GM23248 (cell line): ENCODE data around the gene REEP5. TPM values are rescaled to one million over a fixed set of nuclear protein-coding genes. Genes with fewer than 3 reads are reported as not detected.
"Not testable (repeated sequence)": the region's sequence is repeated elsewhere in the genome, so short reads cannot be mapped to it uniquely, and the experiment has no call there.

Source experiments
- DNase-seq: peaks from one replicate; pipeline ENCODE4 v3.0.0-alpha.2; 2015
- H2AFZ ChIP-seq: fragments of 200-600 bp; sonication (generic); 2 replicates; pipeline ENCODE4 v1.6.1; 2016; ENCODE audit warnings: antibody characterized with exemption
- H3F3A ChIP-seq: fragments of 200-600 bp; sonication (generic); 2 replicates; pipeline ENCODE4 v1.6.1; 2016; ENCODE audit warnings: mild to moderate bottlenecking, antibody characterized with exemption, mixed run types; ENCODE audit not compliant: insufficient read depth
- H3K27ac ChIP-seq: fragments of 200-600 bp; sonication (generic); 2 replicates; pipeline ENCODE4 v1.5.1; 2016; ENCODE audit warnings: mild to moderate bottlenecking
- H3K27me3 ChIP-seq: fragments of 200-600 bp; sonication (generic); replicated peaks from 2 replicates; pipeline ENCODE4 v1.6.1; 2016; ENCODE audit warnings: mild to moderate bottlenecking; ENCODE audit not compliant: insufficient read depth
- H3K36me3 ChIP-seq: fragments of 200-600 bp; sonication (generic); 2 replicates; pipeline ENCODE4 v1.6.1; 2016; ENCODE audit warnings: low read depth, mild to moderate bottlenecking
- H3K4me1 ChIP-seq: fragments of 200-600 bp; sonication (generic); 2 replicates; pipeline ENCODE4 v1.6.1; 2016; ENCODE audit warnings: mild to moderate bottlenecking; ENCODE audit not compliant: insufficient read depth
- H3K4me2 ChIP-seq: fragments of 200-600 bp; sonication (generic); one replicate; pipeline ENCODE4 v1.6.1; 2016; ENCODE audit warnings: mild to moderate bottlenecking; ENCODE audit not compliant: unreplicated experiment
- H3K4me3 ChIP-seq: fragments of 200-600 bp; sonication (generic); 2 replicates; pipeline ENCODE4 v1.5.1; 2016; ENCODE audit warnings: mild to moderate bottlenecking
- H3K79me2 ChIP-seq: fragments of 200-600 bp; sonication (generic); 2 replicates; pipeline ENCODE4 v1.6.1; 2016; ENCODE audit warnings: mild to moderate bottlenecking; ENCODE audit not compliant: insufficient read depth
- H3K9ac ChIP-seq: fragments of 200-600 bp; sonication (generic); 2 replicates; pipeline ENCODE4 v1.6.1; 2016; ENCODE audit warnings: mild to moderate bottlenecking
- H3K9me2 ChIP-seq: fragments of 200-600 bp; sonication (generic); 2 replicates; pipeline ENCODE4 v1.6.1; 2016; ENCODE audit warnings: mixed run types, mild to moderate bottlenecking, moderate library complexity; ENCODE audit not compliant: insufficient read depth
- H3K9me3 ChIP-seq: fragments of 200-600 bp; sonication (generic); one replicate; pipeline ENCODE4 v1.6.1; 2017; ENCODE audit warnings: low read depth
- H4K20me1 ChIP-seq: fragments of 200-600 bp; sonication (generic); 2 replicates; pipeline ENCODE4 v1.6.0; 2016; ENCODE audit not compliant: insufficient read depth
- EZH2 ChIP-seq: fragments of 200-600 bp; sonication (generic); IDR thresholded peaks from 2 replicates; pipeline ENCODE4 v1.6.1; 2018; ENCODE audit warnings: antibody characterized with exemption, mild to moderate bottlenecking; ENCODE audit not compliant: insufficient read depth, poor library complexity, severe bottlenecking
- EZH2phosphoT487 ChIP-seq: fragments of 200-600 bp; sonication (generic); IDR thresholded peaks from 2 replicates; pipeline ENCODE4 v1.6.1; 2018; ENCODE audit warnings: antibody characterized with exemption, moderate library complexity, mild to moderate bottlenecking, low read depth; ENCODE audit not compliant: insufficient read depth
- WGBS, 2 experiments: methylation state at CpG; one replicate each; pipeline ENCODE4 v1.1.6; 2015 to 2017; ENCODE audit warnings: low lambda C conversion rate in 2 of 2, low coverage in 1 of 2; ENCODE audit errors: missing lambda C conversion rate in 2 of 2; 5-methylcytosine and 5-hydroxymethylcytosine counted together
- in situ Hi-C: fragments of 300-500 bp; cut with MboI; formaldehyde crosslinking; loops from 2 replicates; pipeline ENCODE4 v1.15.0; 2020
- polyA plus RNA-seq: library from polyadenylated mRNA; unstranded; fragments of >200 nt; fragmentation: Nextera tagmentation; extraction: Ambion mirVana; gene quantifications from 2 replicates; pipeline ENCODE4 v1.2.1, GENCODE V29; 2016
- total RNA-seq: library from RNA; depleted of rRNA; stranded (reverse); fragments of >200 nt; shearing (Covaris generic); gene quantifications from 2 replicates; pipeline ENCODE4 v1.2.3, GENCODE V29; 2014

Gene REEP5
- total and polyA plus RNA-seq, 2 experiments from 2014 or later: 52.3 to 227 TPM

DNA sequence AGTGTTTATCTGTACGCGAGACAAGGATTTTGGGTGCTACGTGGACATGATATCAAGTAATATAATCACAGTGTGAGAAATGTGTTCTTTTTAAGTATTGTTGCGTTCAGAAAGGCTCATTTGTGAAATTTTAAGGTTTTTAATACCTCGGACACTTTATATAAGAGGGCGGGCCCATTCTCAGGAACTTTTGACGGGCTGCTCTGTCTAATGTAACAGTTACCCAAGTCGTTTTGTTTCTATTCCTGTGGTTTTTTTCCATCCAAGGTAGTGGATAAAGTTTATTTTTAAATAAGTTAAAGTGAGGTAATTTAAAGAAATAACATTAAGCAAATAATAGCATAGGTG, 60.4 kb downstream of the REEP5 start:
- H3F3A ChIP-seq: no peaks in the 10 kb centered on the region
- in situ Hi-C loops: no loop called here
- TF ChIP-seq EZH2: no peak
- no peak for TF ChIP-seq EZH2phosphoT487
- H3K79me2 ChIP-seq: peaks cover 60% of the 10 kb centered on the region
- peak overlapping the region; percentile 96 for H2AFZ ChIP-seq
- H3K27me3 ChIP-seq: no peaks in the 10 kb centered on the region
- peak overlapping the region; percentile 99 for H3K4me3 ChIP-seq
- H3K36me3 ChIP-seq: peaks cover 28% of the 10 kb centered on the region
- peak; percentile 36 for DNase-seq
- no peaks in the 10 kb centered on the region for H3K9me2 ChIP-seq
- peak overlapping the region; percentile 97 for H3K9ac ChIP-seq
- H4K20me1 ChIP-seq: no peaks in the 10 kb centered on the region
- H3K4me2 ChIP-seq: peak overlapping the region; percentile 100
- peaks cover 27% of the 10 kb centered on the region for H3K4me1 ChIP-seq
- peak overlapping the region; percentile 80 for H3K27ac ChIP-seq
- 0 to 3% methylated on average over 8 of the region's 8 CpGs for WGBS, 2 experiments
- H3K9me3 ChIP-seq: no peaks in the 10 kb centered on the region

DNA sequence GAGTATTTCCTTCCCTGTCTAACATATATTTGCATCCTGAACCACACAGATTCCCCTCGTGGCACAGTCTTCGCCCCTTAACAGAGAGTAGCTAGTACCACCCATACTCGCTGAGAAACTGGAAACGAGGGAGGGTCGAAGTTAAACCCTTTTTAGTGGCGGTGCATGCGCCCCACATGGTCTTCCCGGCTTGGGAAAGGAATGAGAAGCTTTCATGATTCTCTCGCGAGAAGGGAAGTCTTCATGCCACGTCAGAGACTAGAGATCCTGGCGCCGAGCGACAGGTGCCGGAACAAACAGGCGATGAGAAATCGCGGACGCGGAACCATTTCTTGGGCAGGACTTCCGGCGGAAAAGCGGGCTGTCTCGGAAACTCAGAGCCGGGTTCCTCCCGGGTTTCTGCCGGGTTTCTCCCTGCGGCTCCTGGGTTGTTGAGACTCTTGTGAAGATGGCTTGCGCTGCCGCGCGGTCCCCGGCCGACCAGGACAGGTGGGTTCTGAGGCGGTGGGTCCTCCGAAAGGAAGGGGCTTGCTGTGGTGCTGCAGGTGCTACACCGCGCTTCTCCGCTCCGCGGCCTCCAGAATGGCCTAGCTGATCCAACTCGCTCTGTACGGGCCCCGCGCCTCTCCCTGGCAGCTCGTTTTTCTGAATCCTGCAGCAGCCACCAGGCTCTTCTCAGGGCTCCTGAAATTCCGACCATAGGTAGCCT, 60.9 kb downstream of the REEP5 start, which contains the start of gene SRP19:
SRP19 (plus strand) TSS at position 359 of the 709 bp plus-strand sequence; CDS start at position 449, 90 bp downstream.
- Histone ChIP-seq H3K4me3 (peak within 1 kb of the TSS; percentile 99), H3K27ac (peak within 1 kb of the TSS; percentile 80), H3K79me2 (peaks cover 55% of the 10 kb centered on the region), H3K9ac (peak within 1 kb of the TSS; percentile 97), H3K9me2 (no peaks in the 10 kb centered on the region), H3F3A (no peaks in the 10 kb centered on the region), H3K4me1 (peaks cover 33% of the 10 kb centered on the region), H2AFZ (peak within 1 kb of the TSS; percentile 96), H3K27me3 (no peaks in the 10 kb centered on the region), H3K4me2 (peak within 1 kb of the TSS; percentile 100), H3K9me3 (no peaks in the 10 kb centered on the region), H3K36me3 (peaks cover 23% of the 10 kb centered on the region), H4K20me1 (no peaks in the 10 kb centered on the region)
- in situ Hi-C loops: no loop called here
- WGBS, 2 experiments: 4% methylated on average over 47 of the region's 47 CpGs
- TF ChIP-seq EZH2phosphoT487 (no peak), EZH2 (no peak)
- peak; percentile 99 for DNase-seq

DNA sequence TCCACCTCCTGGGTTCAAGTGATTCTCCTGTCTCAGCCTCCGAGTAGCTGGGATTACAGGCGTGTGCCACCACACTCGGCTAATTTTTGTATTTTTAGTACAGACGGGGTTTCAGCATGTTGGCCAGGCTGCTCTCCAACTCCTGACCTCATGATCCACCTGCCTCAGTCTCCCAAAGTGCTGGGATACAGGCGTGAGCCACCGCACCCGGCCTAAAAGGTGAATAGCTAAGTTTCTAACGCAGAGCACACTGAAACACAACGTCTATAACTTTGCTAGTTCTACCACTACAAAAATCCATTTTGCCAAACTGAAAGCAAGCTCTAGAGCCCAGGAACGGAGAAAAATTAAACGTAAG, 61.5 kb downstream of the REEP5 start:
- peaks cover 35% of the 10 kb centered on the region for H3K4me1 ChIP-seq
- H3K27ac ChIP-seq: peak overlapping the region; percentile 80
- in situ Hi-C loops, DNase-seq, H3K27me3 ChIP-seq, H3K9me3 ChIP-seq, H4K20me1 ChIP-seq, H3K9me2 ChIP-seq, H3F3A ChIP-seq: not testable (repeated sequence)
- peak overlapping the region; percentile 97 for H3K9ac ChIP-seq
- H3K4me2 ChIP-seq: peak overlapping the region; percentile 83
- H3K36me3 ChIP-seq: peaks cover 23% of the 10 kb centered on the region
- peak overlapping the region; percentile 99 for H3K4me3 ChIP-seq
- peak overlapping the region; percentile 96 for H2AFZ ChIP-seq
- H3K79me2 ChIP-seq: peaks cover 50% of the 10 kb centered on the region
- 68 to 74% methylated on average over 10 to 11 of the region's 11 CpGs for WGBS, 2 experiments

DNA sequence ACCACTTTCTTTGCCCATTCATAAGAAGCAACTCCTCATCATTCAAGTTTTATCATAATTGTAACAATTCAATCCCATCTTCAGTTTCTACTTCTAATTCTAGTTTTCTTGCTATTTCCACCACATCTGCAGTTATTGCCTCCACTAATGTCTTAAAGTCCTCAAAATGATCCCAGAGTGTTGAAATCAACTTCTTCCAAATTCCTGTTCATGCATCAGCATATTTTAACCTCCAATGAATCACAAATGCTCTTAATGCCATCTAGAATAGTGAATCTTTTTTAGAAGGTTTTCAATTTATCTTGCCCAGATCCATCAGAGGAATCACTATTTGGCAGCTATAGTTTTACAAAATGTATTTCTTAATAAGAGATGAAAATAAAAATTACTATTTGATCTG, 64.2 kb downstream of the REEP5 start:
- TF ChIP-seq EZH2 (no peak), EZH2phosphoT487 (no peak)
- no peak overlapping the region for H3K9ac ChIP-seq
- in situ Hi-C loops: no loop called here
- peaks cover 23% of the 10 kb centered on the region for H3K4me1 ChIP-seq
- no peaks in the 10 kb centered on the region for H4K20me1 ChIP-seq
- no peaks in the 10 kb centered on the region for H3K36me3 ChIP-seq
- no peak overlapping the region for H3K4me2 ChIP-seq
- no peak overlapping the region for H3K27ac ChIP-seq
- no peaks in the 10 kb centered on the region for H3K27me3 ChIP-seq
- H3K9me3 ChIP-seq: no peaks in the 10 kb centered on the region
- no peak overlapping the region for H3K4me3 ChIP-seq
- H2AFZ ChIP-seq: no peak overlapping the region
- H3K9me2 ChIP-seq: no peaks in the 10 kb centered on the region
- DNase-seq: peak; percentile 50
- H3K79me2 ChIP-seq: peaks cover 23% of the 10 kb centered on the region
- no peaks in the 10 kb centered on the region for H3F3A ChIP-seq

DNA sequence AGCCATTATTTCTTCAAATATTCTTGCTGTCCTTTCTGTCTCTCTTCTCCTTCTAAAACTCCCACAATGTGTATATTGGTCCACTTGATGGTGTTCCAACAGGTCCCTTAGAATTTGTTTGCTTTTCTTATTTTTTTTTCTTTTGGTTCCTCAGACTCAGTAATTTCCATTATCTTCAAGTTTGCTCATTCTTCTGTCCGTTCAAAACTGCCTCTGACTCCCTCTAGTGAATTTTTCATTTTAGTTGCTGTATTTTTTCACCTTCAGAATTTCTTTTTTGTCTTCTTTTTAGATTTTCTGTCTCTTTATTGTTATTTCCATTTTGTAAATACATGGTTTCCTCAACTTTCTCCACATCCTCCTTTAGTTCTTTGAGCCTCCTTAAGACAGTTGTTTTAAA, 67.4 kb downstream of the REEP5 start:
- in situ Hi-C loops: no loop called here
- Histone ChIP-seq H2AFZ (no peak overlapping the region), H3K4me2 (no peak overlapping the region), H3K9ac (no peak overlapping the region), H3K9me3 (no peaks in the 10 kb centered on the region), H4K20me1 (no peaks in the 10 kb centered on the region), H3K36me3 (no peaks in the 10 kb centered on the region), H3K79me2 (no peaks in the 10 kb centered on the region), H3K27me3 (no peaks in the 10 kb centered on the region), H3K4me3 (no peak overlapping the region), H3K4me1 (peaks cover 12% of the 10 kb centered on the region), H3F3A (no peaks in the 10 kb centered on the region), H3K9me2 (no peaks in the 10 kb centered on the region), H3K27ac (no peak overlapping the region)
- TF ChIP-seq EZH2 (no peak), EZH2phosphoT487 (no peak)
- WGBS, 2 experiments: 21 to 33% methylated on average over 1 of the region's 1 CpG
- no peak for DNase-seq
